Measurements from ENCODE around the gene CRELD2.

- TF ChIP-seq REST (IDR thresholded peaks at IDR 0.05; ENCODE audit: insufficient read depth in 1 of 2, low read depth in 2 of 2, low read length in 2 of 2) (no peak), TAF1 (IDR thresholded peaks at IDR 0.05; ENCODE audit: borderline replicate concordance, insufficient read depth, low read length) (no peak)
These were observed 11.0 kb downstream of the CRELD2 start for GRCh38 chr22:49929211-49929979.

All from PFSK-1 (cell line).